ENCODE measurements around the gene ILDR2. TPM values are rescaled to one million over a fixed set of nuclear protein-coding genes. Genes with fewer than 3 reads are reported as not detected.

ILDR2 gene
- total and polyA plus RNA-seq, 9 of the 15 experiments (the other 6 are each of a cell fraction or from before 2014, with no cell fraction given) = 0.03 to 0.31 (median 0.18) TPM; not detected in 2

DNA sequence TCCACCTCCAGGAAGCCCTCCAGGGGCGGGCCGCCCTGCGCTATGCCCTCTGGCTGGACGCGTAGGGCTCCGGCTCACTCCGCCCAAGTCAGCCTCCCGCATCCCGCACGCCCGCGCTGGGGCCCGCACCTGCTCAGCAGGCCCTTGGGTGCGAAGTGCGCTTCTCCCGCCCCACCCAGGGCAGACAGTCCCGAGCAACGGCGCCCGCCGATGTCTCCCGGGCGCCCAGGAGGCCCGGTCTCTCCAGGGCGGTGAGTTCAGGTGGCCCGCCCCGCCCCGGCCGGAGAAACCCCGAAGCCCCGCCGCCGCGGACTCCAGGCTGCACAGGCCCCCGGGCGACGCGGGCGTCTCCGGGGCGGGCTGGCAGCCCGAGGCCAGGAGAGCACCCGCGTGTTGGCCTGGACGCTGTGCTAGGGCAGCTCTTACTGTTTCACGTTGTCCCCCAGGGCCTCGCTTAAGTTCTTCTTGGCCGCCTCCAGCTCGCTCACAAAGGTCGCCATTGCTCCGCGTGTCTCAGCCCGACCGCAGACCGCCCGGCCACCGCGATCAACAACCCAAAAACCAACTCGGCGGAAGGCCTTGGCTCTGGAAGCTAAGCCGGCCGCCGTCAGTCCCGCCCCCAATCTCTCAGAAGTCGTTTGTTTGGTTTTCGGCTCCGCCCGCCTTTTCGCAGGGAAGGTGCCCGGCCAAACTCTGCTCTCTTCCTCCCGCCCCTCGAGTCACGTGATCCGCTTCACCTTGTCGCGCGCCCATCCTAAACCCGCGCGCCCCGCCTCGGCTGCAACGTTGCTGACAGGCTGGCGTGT is 99.4 kb downstream of the ILDR2 start, which contains the start of gene TADA1 (continued):
- TF ChIP-seq, protein P1, sequence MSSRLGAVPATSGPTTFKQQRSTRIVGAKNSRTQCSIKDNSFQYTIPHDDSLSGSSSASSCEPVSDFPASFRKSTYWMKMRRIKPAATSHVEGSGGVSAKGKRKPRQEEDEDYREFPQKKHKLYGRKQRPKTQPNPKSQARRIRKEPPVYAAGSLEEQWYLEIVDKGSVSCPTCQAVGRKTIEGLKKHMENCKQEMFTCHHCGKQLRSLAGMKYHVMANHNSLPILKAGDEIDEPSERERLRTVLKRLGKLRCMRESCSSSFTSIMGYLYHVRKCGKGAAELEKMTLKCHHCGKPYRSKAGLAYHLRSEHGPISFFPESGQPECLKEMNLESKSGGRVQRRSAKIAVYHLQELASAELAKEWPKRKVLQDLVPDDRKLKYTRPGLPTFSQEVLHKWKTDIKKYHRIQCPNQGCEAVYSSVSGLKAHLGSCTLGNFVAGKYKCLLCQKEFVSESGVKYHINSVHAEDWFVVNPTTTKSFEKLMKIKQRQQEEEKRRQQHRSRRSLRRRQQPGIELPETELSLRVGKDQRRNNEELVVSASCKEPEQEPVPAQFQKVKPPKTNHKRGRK (tag; IDR thresholded peaks at IDR 0.05) = no peak
- TF ChIP-seq FOXP1 (CRISPR knock-in tag; IDR thresholded peaks at IDR 0.05) = peak; percentile 94
- no peak for TF ChIP-seq ZNF3 (CRISPR knock-in tag; IDR thresholded peaks at IDR 0.05)
- TF ChIP-seq ZNF282 (CRISPR knock-in tag; IDR thresholded peaks at IDR 0.05) = no peak
- no peak for TF ChIP-seq CEBPB (tag; IDR thresholded peaks at IDR 0.05)
- peak in 1 of 2 experiments; percentile 68; a peak in 1 of 4 replicates for TF ChIP-seq HDAC1 (IDR thresholded peaks at IDR 0.05)
- TF ChIP-seq HMGXB4 (CRISPR knock-in tag; IDR thresholded peaks at IDR 0.05) = peak; percentile 92; the same call in 1 of the 2 replicates
- no peak for TF ChIP-seq RBM15 (IDR thresholded peaks at IDR 0.05; ENCODE audit: insufficient read depth, low read length)
- TF ChIP-seq THRA (IDR thresholded peaks at IDR 0.05) = no peak
- TF ChIP-seq POLR3G (IDR thresholded peaks at IDR 0.05; ENCODE audit: extremely low read depth, insufficient read length, insufficient replicate concordance) = no peak
- TF ChIP-seq, protein P2, sequence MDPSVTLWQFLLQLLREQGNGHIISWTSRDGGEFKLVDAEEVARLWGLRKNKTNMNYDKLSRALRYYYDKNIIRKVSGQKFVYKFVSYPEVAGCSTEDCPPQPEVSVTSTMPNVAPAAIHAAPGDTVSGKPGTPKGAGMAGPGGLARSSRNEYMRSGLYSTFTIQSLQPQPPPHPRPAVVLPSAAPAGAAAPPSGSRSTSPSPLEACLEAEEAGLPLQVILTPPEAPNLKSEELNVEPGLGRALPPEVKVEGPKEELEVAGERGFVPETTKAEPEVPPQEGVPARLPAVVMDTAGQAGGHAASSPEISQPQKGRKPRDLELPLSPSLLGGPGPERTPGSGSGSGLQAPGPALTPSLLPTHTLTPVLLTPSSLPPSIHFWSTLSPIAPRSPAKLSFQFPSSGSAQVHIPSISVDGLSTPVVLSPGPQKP (CRISPR knock-in tag; IDR thresholded peaks at IDR 0.05) = no peak
- no peak for TF ChIP-seq ZEB2 (IDR thresholded peaks at IDR 0.05)
- TF ChIP-seq, protein P3, sequence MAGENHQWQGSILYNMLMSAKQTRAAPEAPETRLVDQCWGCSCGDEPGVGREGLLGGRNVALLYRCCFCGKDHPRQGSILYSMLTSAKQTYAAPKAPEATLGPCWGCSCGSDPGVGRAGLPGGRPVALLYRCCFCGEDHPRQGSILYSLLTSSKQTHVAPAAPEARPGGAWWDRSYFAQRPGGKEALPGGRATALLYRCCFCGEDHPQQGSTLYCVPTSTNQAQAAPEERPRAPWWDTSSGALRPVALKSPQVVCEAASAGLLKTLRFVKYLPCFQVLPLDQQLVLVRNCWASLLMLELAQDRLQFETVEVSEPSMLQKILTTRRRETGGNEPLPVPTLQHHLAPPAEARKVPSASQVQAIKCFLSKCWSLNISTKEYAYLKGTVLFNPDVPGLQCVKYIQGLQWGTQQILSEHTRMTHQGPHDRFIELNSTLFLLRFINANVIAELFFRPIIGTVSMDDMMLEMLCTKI (IDR thresholded peaks at IDR 0.05; ENCODE audit: partially characterized antibody) = no peak
- TF ChIP-seq, protein P4, sequence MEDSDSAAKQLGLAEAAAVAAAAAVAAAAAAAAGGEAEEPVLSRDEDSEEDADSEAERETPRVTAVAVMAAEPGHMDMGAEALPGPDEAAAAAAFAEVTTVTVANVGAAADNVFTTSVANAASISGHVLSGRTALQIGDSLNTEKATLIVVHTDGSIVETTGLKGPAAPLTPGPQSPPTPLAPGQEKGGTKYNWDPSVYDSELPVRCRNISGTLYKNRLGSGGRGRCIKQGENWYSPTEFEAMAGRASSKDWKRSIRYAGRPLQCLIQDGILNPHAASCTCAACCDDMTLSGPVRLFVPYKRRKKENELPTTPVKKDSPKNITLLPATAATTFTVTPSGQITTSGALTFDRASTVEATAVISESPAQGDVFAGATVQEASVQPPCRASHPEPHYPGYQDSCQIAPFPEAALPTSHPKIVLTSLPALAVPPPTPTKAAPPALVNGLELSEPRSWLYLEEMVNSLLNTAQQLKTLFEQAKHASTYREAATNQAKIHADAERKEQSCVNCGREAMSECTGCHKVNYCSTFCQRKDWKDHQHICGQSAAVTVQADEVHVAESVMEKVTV (CRISPR knock-in tag; IDR thresholded peaks at IDR 0.05) = 0 out of 2 replicates have a peak, but pooled peaks have one; percentile 4
- peak; percentile 84 for TF ChIP-seq POLR2A (conservative IDR thresholded peaks at IDR 0.05)
- no peak for TF ChIP-seq ZNF449 (CRISPR knock-in tag; IDR thresholded peaks at IDR 0.05)
- TF ChIP-seq THRAP3 (IDR thresholded peaks at IDR 0.05; ENCODE audit: borderline replicate concordance) = no peak

Data from K562 (cell line).